Panc1 (cell line): ENCODE results near the gene GALNT16. TPM values are rescaled to one million over a fixed set of nuclear protein-coding genes. Genes with fewer than 3 reads are reported as not detected.

Source experiments
- ATAC-seq: fragments of 200-7000 bp; cut with Tn5 transposase; 2 replicates; pipeline ENCODE4 v1.9.1; 2020; ENCODE audit warnings: mild to moderate bottlenecking, moderate library complexity
- BruUV-seq: library from RNA; stranded (reverse); fragments of 400-500 nt; replicated peaks from 2 replicates; lab custom pipeline; 2021; lab: Mats Ljungman, UMichigan
- CTCF ChIA-PET: fragments of 300-600 bp; sonication (Branson Sonifier 250); formaldehyde crosslinking; loops from one replicate; lab custom pipeline; 2022; ENCODE audit warnings: antibody characterized with exemption; lab: Charles Lee
- POLR2A ChIA-PET: fragments of 300-600 bp; sonication (Branson Sonifier 250); formaldehyde crosslinking; loops from one replicate; lab custom pipeline; 2022; ENCODE audit warnings: antibody characterized with exemption; lab: Charles Lee
- DNase-seq: peaks from one replicate; pipeline ENCODE4 v3.0.0-alpha.2; 2010; ENCODE audit warnings: low read depth, low spot score
- H3K27ac ChIP-seq: 2 replicates; pipeline ENCODE4 v1.5.1; 2011; ENCODE audit warnings: mild to moderate bottlenecking, low read length, inconsistent platforms
- H3K27me3 ChIP-seq: fragments of 200-500 bp; sonication (Bioruptor generic); 2 replicates; pipeline ENCODE4 v1.6.0; 2014; ENCODE audit warnings: low read length, inconsistent platforms; ENCODE audit not compliant: control insufficient read depth, insufficient read depth
- H3K36me3 ChIP-seq: fragments of 200-500 bp; sonication (Bioruptor generic); 2 replicates; pipeline ENCODE4 v1.5.1; 2014; ENCODE audit warnings: inconsistent platforms, mild to moderate bottlenecking, low read length, moderate library complexity; ENCODE audit not compliant: control insufficient read depth, insufficient read depth
- H3K4me1 ChIP-seq: 2 replicates; pipeline ENCODE4 v1.5.1; 2011; ENCODE audit warnings: inconsistent platforms, mild to moderate bottlenecking, low read length, moderate library complexity; ENCODE audit not compliant: control insufficient read depth, insufficient read depth
- H3K4me3 ChIP-seq, 2 experiments: 2 replicates each; pipeline ENCODE4 v1.5.1; 2011 to 2012; ENCODE audit warnings: low read depth in 2 of 2, low read length in 2 of 2, mild to moderate bottlenecking in 2 of 2, inconsistent platforms in 1 of 2, moderate library complexity in 1 of 2
- H3K9me3 ChIP-seq: fragments of 200-500 bp; sonication (Bioruptor generic); 2 replicates; pipeline ENCODE4 v1.5.1; 2014; ENCODE audit warnings: low read depth, mild to moderate bottlenecking, inconsistent platforms, low read length, moderate library complexity; ENCODE audit not compliant: control insufficient read depth, insufficient read depth
- POLR2AphosphoS5 ChIP-seq: IDR thresholded peaks from 2 replicates; pipeline ENCODE4 v1.6.1; 2012; ENCODE audit warnings: mild to moderate bottlenecking, low read depth, low read length, moderate library complexity
- SIN3A ChIP-seq: IDR thresholded peaks from 2 replicates; pipeline ENCODE4 v1.6.1; 2012; ENCODE audit warnings: low read depth, mild to moderate bottlenecking, low read length, moderate library complexity, borderline replicate concordance; ENCODE audit not compliant: insufficient read depth
- TCF7L2 ChIP-seq: IDR thresholded peaks from 2 replicates; pipeline ENCODE4 v1.6.1; 2011; ENCODE audit warnings: mild to moderate bottlenecking, low read depth, low read length, inconsistent platforms
- in situ Hi-C: cut with HindIII; loops from 2 replicates; pipeline ENCODE4 v1.10.0; 2016; ENCODE audit warnings: low sequenced_read_pairs, low pct_unique_long_range_greater_than_20kb
- intact Hi-C: fragments of 100-400 bp; cut with micrococcal nuclease; formaldehyde crosslinking; loops from one replicate; pipeline ENCODE4 v1.10.0; 2022; ENCODE audit not compliant: unreplicated experiment
- total RNA-seq: library from RNA; stranded (reverse); gene quantifications from one replicate; pipeline ENCODE4 v1.2.1, GENCODE V29; 2021; ENCODE audit not compliant: unreplicated experiment
- TF ChIP-seq, protein P1 (sequence below): fragments of 450-650 bp; IDR thresholded peaks from 2 replicates; pipeline ENCODE4 v1.5.1; 2017; ENCODE audit warnings: mild to moderate bottlenecking
- TF ChIP-seq, protein P2 (sequence below), 2 experiments: IDR thresholded peaks; 2 replicates each; pipeline ENCODE4 v1.6.1; 2011 to 2012; ENCODE audit warnings: low read depth in 2 of 2, control low read depth in 1 of 2, low read length in 1 of 2, mild to moderate bottlenecking in 1 of 2, moderate library complexity in 1 of 2; ENCODE audit not compliant: insufficient read depth in 1 of 2

Gene GALNT16
- total RNA-seq, 1 experiment from 2014 or later, result 0.72 TPM

DNA sequence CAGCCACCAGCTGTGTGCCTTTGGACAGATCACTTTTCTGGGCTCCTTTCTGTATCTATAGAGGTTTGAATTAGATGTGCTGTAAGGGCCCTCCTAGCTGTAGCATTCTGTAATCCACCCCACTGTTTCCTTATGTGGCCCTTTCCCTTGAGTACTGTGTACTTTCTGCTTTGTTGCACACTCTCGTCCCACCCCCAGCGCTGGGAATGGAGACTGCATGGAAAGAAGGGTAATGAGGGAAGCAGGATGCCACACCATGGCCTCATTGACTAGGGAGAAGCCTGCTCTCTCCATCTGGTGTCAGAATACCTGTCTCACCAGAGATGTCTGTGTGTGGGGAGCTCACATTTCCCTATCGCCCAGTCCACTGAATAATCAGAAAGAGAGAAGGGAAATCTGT is 13.6 kb upstream of the GALNT16 start:
- no TSS peak for BruUV-seq
- CTCF ChIA-PET, result no interaction called here
- intact Hi-C loops, result loop anchor here (10.0 kb wide), 1 partner anchor 108 kb away; no protein-coding TSS in a partner anchor

DNA sequence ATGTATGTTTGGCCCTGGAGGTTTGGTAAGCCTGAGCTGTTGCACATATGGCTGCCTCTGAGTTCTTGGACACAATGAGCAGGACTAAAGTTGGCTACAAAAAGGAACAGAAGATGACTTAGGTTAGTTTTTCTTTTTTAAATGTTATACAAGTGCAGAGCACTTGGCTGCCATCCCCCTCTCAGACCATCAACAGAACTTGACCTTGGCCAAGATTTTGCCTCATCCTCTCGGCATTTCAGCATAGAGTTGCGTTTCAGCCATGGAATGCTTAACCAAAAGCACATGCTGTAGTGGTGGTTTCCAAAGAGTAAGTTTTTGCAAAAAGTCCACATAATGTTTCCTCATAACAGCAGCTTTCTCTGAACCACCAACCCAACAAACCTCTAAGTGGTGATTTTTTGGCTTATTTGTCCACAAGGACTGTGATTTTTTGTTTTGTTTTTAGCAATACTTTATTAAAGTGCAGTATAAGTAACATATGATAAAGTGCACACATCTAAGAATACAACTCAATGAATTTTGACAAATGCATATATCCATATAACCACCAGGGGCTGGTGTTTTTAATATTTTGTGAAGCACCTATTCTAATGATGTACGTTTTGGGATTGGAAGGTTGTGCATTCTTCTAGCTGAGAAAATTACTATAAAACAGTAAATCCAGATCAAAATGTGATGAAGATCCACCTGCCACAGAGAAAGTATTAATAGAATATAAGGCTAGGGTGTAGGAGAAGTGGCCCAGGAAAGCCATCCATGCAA is 12.1 kb upstream of the GALNT16 start:
- ATAC-seq, result no peak
- no peak for DNase-seq
- Histone ChIP-seq H3K9me3 (no peaks in the 10 kb centered on the region), H3K4me1 (no peaks in the 10 kb centered on the region), H3K27ac (no peak overlapping the region), H3K4me3 (no peak overlapping the region), H3K36me3 (no peaks in the 10 kb centered on the region), H3K27me3 (no peaks in the 10 kb centered on the region)
- TF ChIP-seq, protein P1, sequence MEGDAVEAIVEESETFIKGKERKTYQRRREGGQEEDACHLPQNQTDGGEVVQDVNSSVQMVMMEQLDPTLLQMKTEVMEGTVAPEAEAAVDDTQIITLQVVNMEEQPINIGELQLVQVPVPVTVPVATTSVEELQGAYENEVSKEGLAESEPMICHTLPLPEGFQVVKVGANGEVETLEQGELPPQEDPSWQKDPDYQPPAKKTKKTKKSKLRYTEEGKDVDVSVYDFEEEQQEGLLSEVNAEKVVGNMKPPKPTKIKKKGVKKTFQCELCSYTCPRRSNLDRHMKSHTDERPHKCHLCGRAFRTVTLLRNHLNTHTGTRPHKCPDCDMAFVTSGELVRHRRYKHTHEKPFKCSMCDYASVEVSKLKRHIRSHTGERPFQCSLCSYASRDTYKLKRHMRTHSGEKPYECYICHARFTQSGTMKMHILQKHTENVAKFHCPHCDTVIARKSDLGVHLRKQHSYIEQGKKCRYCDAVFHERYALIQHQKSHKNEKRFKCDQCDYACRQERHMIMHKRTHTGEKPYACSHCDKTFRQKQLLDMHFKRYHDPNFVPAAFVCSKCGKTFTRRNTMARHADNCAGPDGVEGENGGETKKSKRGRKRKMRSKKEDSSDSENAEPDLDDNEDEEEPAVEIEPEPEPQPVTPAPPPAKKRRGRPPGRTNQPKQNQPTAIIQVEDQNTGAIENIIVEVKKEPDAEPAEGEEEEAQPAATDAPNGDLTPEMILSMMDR, result peak; percentile 23; the same call in 1 of the 2 replicates
- TF ChIP-seq POLR2AphosphoS5, result no peak
- TF ChIP-seq SIN3A, result no peak
- ChIA-PET POLR2A (no interaction called here), CTCF (no interaction called here)
- BruUV-seq, result no TSS peak
- in situ Hi-C loops (no loop called here), intact Hi-C loops (loop anchor here (10.0 kb wide), 1 partner anchor 107 kb away; no protein-coding TSS in a partner anchor)

More for the DNA sequence above, 13.6 kb upstream of the GALNT16 start:
- H3K36me3 ChIP-seq, result no peaks in the 10 kb centered on the region
- no peaks in the 10 kb centered on the region for H3K27me3 ChIP-seq
- in situ Hi-C loops, result no loop called here
- TF ChIP-seq SIN3A, result no peak
- TF ChIP-seq, protein P1, result no peak
- no peak for TF ChIP-seq TCF7L2
- TF ChIP-seq, protein P2, sequence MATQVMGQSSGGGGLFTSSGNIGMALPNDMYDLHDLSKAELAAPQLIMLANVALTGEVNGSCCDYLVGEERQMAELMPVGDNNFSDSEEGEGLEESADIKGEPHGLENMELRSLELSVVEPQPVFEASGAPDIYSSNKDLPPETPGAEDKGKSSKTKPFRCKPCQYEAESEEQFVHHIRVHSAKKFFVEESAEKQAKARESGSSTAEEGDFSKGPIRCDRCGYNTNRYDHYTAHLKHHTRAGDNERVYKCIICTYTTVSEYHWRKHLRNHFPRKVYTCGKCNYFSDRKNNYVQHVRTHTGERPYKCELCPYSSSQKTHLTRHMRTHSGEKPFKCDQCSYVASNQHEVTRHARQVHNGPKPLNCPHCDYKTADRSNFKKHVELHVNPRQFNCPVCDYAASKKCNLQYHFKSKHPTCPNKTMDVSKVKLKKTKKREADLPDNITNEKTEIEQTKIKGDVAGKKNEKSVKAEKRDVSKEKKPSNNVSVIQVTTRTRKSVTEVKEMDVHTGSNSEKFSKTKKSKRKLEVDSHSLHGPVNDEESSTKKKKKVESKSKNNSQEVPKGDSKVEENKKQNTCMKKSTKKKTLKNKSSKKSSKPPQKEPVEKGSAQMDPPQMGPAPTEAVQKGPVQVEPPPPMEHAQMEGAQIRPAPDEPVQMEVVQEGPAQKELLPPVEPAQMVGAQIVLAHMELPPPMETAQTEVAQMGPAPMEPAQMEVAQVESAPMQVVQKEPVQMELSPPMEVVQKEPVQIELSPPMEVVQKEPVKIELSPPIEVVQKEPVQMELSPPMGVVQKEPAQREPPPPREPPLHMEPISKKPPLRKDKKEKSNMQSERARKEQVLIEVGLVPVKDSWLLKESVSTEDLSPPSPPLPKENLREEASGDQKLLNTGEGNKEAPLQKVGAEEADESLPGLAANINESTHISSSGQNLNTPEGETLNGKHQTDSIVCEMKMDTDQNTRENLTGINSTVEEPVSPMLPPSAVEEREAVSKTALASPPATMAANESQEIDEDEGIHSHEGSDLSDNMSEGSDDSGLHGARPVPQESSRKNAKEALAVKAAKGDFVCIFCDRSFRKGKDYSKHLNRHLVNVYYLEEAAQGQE (IDR thresholded peaks at IDR 0.05; ENCODE audit: insufficient read depth in 1 of 2, low read depth in 2 of 2, low read length in 1 of 2), result no peak
- TF ChIP-seq POLR2AphosphoS5, result no peak
- H3K9me3 ChIP-seq, result no peaks in the 10 kb centered on the region
- H3K4me1 ChIP-seq, result no peaks in the 10 kb centered on the region
- no peak overlapping the region for H3K27ac ChIP-seq
- no peak overlapping the region for H3K4me3 ChIP-seq
- ATAC-seq (no peak), DNase-seq (no peak)
- POLR2A ChIA-PET, result no interaction called here
